HG02973 (cell line): ENCODE measurements around the gene FYCO1.

ENCODE experiments used
- ATAC-seq: cut with Tn5 transposase; IDR thresholded peaks from one replicate; pipeline ENCODE4 v1.9.1; 2021; ENCODE audit warnings: moderate library complexity; ENCODE audit not compliant: unreplicated experiment

Gene FYCO1

GRCh38 chr3:45965653-45966052, 30.0 kb downstream of the FYCO1 start:
- no peak for ATAC-seq

- ATAC-seq = no peak
Observed at GRCh38 chr3:45965253-45965652, 30.4 kb downstream of the FYCO1 start.

- ATAC-seq = no peak
Observed at GRCh38 chr3:45964139-45964538, 31.5 kb downstream of the FYCO1 start.

GRCh38 chr3:45962033-45962432, 33.6 kb downstream of the FYCO1 start:
- peak; percentile 58 for ATAC-seq

GRCh38 chr3:45960289-45960688, 35.3 kb downstream of the FYCO1 start:
- no peak for ATAC-seq

- ATAC-seq = no peak
Observed at GRCh38 chr3:45959201-45959600, 36.4 kb downstream of the FYCO1 start.

GRCh38 chr3:45958321-45958791, 37.3 kb downstream of the FYCO1 start:
- no peak for ATAC-seq

GRCh38 chr3:45957586-45957985, 38.0 kb downstream of the FYCO1 start:
- ATAC-seq = no peak

GRCh38 chr3:45955706-45956105, 39.9 kb downstream of the FYCO1 start:
- no peak for ATAC-seq

- no peak for ATAC-seq
Observed at GRCh38 chr3:45955017-45955647, 40.5 kb downstream of the FYCO1 start.

- ATAC-seq = no peak
Observed at GRCh38 chr3:45954306-45954705, 41.3 kb downstream of the FYCO1 start.

- no peak for ATAC-seq
Observed at GRCh38 chr3:45953536-45953935, 42.1 kb downstream of the FYCO1 start.

GRCh38 chr3:45952456-45952855, 43.2 kb downstream of the FYCO1 start:
- no peak for ATAC-seq

GRCh38 chr3:45951946-45952345, 43.7 kb downstream of the FYCO1 start:
- ATAC-seq = no peak

GRCh38 chr3:45950686-45951600, 44.7 kb downstream of the FYCO1 start:
- ATAC-seq = no peak

GRCh38 chr3:45950131-45950530, 45.5 kb downstream of the FYCO1 start:
- no peak for ATAC-seq

- ATAC-seq = no peak
Observed at GRCh38 chr3:45949432-45949831, 46.2 kb downstream of the FYCO1 start.

GRCh38 chr3:45948881-45949280, 46.7 kb downstream of the FYCO1 start:
- no peak for ATAC-seq

- no peak for ATAC-seq
Observed at GRCh38 chr3:45948311-45948781, 47.3 kb downstream of the FYCO1 start.

GRCh38 chr3:45947361-45947760, 48.3 kb downstream of the FYCO1 start:
- ATAC-seq = no peak

- ATAC-seq = no peak
Observed at GRCh38 chr3:45946875-45947274, 48.7 kb downstream of the FYCO1 start.

- no peak for ATAC-seq
Observed at GRCh38 chr3:45946307-45946706, 49.3 kb downstream of the FYCO1 start.
